Activated CD4-positive, CD25-positive, alpha-beta regulatory T cell treated with anti-CD3 and anti-CD28 coated beads, Interleukin-2, amount 50 U/mL, for 24 hours (primary cell): ENCODE data around the gene UFD1.

ENCODE experiments used
- ATAC-seq, 2 donors: fragments of 150-1000 bp; cut with Tn5 transposase; one replicate each; pipeline ENCODE4 v1.10.0; 2021; ENCODE audit warnings: mild to moderate bottlenecking in 1 of 2, moderate library complexity in 1 of 2

Gene UFD1

GRCh38 chr22:19515654-19516377 is 36.8 kb upstream of the UFD1 start:
- ATAC-seq = no peak

DNA sequence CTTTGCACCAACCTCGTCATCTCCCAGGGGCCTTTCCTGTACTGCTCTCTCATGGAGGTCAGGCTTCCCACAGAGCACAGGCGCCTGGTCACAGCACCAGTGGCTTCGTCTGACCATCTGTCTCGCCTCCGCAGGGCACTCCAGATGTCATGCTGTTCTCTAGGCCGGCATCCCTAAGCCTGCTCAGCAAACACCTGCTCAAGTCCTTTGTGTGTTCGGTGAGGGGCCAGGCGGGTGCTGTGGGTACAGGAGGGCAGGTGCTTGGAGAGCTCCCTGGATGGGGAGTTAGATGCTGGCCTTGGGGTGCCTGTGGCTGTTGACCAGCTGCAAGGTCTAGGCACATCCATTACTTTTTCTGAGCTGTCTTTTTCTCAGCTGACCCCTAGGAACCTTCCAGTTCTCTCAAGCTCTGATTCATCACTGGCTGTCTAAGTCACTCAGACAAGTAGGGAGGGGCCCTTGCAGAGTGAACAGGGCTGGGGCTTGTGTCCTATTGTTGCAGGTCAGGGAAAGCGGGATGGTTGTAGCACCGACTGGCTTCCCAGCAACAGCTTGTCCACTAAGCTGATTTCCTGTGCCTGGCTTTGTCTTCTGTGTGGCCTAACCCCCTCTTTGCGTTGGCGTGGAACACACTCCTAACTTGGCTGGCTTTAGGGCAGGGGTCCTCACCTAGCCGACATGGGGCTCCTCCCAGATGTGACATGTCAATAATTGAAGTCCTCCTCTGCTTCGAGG is 36.0 kb upstream of the UFD1 start:
- peak in 1 of 2 donors; percentile 21 for ATAC-seq

DNA sequence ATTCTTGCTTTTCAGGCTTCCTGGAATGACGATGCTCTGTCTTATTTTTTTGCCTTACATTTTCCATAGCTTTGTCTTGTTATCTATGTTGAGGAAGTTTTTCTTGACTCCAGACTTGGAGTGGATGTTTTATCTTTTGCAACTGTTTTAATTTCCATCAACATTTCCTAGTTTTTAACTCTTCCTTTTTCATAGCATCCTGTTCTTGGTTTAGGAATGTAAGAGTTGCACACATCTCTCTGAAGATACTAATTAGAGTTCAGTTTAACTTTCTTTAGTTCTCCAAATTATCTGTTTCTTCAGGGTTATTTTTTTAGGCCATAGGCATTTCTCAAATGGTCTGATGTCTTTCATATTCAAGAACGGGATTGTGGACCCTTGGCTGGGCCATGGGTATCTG is 34.8 kb upstream of the UFD1 start:
- ATAC-seq = no peak

DNA sequence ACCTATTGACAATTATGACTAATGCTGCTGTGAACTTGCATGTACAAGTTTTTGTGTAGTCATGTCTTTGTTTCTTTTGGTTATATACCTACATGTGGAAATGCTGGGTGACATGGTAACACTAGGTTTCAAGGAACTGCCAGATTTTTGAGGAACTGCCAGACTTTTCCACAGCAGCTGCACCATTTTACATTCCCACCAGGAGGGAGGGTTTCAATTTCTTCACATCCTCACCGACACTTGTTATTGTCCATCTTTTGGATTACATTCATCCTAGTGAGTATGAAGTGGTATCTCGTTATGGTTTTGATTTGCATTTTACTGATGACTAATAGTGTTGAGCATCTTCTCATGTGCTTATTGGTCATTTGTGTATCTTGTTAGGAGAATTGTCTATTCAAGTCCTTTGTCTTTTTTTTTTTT is 31.9 kb upstream of the UFD1 start:
- ATAC-seq = no peak

GRCh38 chr22:19509923-19510322 is 30.9 kb upstream of the UFD1 start:
- ATAC-seq = no peak

GRCh38 chr22:19509191-19509590 is 30.2 kb upstream of the UFD1 start:
- no peak for ATAC-seq

GRCh38 chr22:19508024-19508776 is 29.2 kb upstream of the UFD1 start:
- no peak for ATAC-seq

DNA sequence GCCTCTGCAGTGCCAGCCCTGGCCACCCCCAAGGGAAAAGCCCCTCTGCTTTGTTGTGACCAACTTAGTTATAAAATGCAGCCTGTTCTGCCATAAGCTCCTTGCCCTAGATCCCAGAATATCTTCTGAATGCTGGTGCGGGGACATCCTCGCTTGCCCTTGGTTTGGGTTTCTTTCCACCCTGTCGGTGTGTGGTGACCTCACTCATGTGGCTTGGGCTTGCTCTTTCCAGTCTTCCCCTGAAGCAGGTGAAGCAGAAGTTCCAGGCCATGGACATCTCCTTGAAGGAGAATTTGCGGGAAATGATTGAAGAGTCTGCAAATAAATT is 28.5 kb upstream of the UFD1 start:
- no peak for ATAC-seq

DNA sequence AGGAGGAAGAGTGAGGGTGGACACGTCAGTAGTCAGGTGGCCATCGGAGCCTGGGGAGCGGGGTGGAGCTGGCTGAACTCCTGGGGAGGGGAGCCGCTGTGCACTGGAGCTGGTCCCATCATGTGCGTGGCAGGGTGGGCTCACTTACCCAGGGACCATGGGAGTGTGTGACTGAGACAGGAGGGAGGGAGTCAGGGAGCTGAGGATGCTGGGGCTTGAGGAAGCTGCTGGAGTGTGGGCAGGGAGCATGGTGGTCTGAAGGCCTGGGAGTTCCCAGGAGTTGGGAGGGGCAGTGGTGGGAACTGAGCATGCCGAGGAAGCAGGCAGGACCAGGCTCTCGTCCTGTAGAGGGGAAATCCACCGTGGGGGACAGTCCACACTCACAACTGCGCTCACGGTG is 27.2 kb upstream of the UFD1 start:
- no peak for ATAC-seq

DNA sequence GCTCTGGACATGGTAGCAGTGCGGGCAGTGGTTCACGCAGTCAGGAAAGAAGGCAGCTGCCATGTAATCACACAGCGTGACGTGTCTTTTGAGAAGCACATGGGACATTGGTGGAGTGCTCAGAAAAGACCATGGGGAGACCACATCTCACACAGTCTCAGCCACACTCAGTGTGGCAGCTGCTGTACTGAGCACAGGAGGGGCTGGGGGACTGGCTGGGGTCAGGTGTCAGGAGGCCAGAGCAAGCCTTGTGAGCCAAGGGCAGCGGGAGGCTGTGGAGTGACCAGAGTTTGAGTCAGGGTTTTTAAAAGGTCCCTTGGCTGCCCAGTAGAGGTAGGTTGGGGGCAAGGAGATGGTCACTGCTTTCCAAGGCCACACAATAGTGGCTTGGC is 26.7 kb upstream of the UFD1 start:
- no peak for ATAC-seq

DNA sequence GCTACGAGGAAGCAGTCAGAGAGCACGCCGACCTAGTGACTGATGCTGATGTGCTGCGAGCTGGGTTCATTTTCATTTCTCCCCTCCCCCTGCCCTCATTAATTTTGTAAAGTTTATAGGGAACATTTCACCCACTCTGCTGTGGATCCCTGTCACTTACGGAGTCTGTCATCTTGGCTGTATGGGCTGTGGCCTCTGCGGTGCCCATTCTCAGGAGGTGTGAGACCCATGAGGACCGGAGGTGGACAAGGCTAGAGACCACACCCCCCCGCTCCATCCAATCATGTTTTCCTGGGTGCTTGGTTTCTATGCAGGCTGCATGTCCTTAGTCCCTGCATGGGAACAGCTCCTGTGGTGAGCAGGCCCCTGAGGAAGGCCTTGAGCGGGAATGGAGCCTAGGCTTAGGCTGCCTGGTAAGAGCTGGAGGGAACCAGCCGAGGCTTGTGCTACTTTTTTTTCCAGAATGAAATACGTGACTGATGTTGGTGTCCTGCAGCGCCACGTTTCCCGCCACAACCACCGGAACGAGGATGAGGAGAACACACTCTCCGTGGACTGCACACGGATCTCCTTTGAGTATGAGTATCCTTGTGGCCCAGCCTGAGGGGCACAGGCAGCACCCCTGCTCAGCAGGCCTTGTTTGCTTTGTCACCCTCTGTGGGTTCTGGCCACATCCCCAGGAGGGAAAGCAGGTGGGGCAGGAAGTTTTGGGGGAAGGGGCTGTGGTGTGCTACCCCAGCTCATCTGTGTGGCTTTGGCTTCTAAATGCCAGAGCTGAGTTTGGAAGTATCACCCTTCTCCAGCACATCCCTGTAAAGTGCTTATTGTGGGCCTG is 26.1 kb upstream of the UFD1 start:
- ATAC-seq = no peak

- no peak for ATAC-seq
These were observed 24.9 kb upstream of the UFD1 start for GRCh38 chr22:19503869-19504268.

DNA sequence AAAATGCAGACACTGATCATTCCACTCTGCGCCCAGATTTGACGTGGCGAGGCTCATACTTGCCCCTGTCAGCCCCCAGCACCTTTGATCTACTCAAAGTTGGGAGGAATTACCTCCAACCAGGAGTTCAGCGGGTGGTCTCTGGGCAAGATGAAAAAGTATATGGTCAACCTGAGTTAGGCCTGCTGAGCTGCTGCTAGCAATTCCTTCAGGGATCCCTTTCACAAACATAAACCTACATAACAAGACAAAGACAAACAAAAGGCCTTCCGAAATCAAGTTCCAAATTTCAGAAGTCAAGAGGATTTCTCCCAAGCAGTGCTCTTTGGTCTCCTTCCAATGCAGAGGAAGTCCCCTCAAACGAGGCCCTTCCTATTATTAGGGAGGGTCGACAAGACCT is 24.4 kb upstream of the UFD1 start:
- ATAC-seq = no peak

DNA sequence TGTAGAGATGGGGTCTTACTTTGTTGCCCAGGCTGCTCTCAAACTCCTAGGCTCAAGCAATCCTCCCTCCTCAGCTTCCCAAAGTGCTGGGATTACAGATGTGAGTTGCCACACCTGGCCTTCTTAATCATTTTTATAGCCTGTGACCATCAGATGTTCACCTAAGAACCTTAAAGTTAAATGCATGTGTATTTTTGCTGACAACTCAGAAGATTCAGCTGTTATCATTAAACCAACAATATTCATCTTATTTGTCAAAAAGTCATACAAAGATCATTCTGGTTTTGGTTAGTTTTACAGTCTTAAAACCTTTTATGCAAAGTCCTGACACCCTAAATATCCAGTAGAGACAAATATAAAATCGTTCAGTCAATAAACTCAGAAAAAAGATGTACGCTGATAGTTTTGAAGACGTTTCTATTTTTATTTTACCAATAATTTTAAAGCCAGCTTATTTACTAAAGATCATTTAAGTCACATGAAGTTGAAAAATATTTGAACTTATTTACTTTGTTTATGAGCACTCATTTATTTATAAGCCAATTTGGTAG is 23.0 kb upstream of the UFD1 start:
- no peak for ATAC-seq

GRCh38 chr22:19499880-19500242 is 20.9 kb upstream of the UFD1 start:
- no peak for ATAC-seq

GRCh38 chr22:19499236-19499879 is 20.4 kb upstream of the UFD1 start:
- no peak for ATAC-seq

- no peak for ATAC-seq
These were observed 19.8 kb upstream of the UFD1 start for GRCh38 chr22:19498866-19499190.

DNA sequence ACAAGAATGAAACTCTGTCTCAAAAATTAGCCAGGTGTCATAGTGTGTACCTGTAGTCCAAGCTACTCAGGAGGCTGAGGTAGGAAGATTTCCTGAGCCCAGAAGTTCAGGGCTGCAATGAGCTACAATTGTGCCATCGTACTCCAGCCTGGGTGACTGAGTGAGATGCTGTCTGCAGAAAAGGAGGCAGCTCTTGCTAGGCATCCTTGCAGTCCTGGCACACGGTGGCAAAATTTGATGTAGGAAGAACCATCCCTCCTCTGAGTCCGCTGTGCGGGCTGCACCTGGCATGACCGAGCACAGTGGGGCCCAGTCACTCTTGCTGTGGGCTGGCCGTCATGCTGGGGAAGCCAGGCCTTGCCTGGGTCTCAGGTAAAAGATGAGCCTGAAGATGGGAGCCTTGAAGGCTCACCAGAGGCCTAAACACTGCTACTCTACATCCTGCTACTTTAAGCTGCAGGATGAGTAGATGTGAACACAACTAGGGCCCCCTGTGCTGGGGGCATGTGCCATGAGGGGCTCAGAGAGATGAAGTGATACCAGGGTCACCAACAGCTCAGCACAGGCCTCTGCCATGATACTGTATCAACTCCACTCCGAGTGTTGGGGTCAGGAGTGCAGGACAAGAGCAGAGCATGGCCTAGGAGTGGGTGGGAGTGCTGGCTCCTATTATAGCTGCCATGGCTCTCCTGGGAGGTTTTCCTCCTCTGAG is 19.3 kb upstream of the UFD1 start:
- ATAC-seq = no peak

DNA sequence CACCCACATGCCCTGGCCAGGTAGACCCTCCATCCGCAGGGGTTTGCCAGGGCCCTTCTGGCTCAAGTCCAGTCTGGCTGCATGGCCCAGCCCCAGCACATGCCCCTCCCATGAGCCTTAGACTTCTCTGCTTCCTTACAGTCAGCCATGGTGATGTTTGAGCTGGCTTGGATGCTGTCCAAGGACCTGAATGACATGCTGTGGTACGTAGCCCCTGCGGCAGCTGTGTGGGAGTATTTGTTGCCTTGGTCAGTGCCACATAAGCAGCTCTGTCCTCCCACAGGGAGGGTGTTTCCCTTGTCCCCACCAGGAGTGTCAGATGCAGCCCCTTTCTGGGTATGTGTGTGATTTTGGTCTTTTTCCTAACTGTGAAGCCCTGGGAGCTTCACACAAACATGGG is 18.3 kb upstream of the UFD1 start:
- ATAC-seq = no peak

DNA sequence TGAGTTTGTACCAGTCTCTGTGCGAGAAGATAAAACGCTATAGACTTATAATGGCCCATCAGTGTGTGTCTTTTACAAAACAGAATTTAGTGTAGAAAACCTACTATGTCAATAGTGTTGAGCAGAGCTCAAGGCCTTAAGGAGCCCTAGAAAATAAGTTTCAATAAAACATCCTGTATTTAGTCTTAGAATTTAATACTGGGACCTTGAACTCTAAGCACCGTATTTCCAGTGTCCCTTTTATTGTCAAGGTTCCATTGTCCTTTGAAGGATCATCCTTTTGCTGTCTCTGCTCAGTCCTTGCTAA is 17.3 kb upstream of the UFD1 start:
- no peak for ATAC-seq

DNA sequence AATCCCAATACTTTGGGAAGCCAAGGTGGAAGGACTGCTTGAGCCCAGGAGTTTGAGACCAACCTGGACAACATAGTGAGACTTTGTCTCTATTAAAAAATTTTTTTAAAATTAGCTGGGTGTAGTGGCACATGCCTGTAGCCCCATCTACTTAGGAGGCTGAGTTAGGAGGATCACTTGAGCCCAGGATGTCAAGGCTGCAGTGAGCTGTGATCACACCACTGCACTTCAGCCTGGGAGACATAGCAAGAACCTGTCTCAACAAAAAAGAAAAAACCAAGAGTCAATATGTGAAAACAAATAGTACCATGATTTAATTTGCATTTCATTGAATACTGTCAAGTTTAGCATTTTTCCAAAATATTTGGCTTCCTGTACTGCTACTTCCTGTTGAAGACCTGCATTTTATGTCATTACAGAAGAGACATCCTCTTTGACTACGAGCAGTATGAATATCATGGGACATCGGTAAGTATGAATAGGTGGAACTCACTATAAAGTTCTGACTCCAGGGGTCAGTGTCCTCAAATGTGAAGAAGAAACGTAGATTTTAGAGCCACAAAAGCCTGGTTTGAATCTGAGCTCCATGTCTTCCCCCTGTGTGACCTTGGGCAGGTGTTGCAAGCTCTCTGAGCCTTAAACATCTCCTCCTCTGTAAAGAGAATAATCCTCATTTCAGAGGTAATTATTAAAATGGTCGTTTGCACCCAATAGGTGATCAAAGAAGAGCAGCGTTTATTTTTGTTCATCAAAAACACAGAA is 16.8 kb upstream of the UFD1 start:
- peak; percentile 42 to 65 for ATAC-seq
